Stimulated activated CD8-positive, alpha-beta memory T cell treated with anti-CD3 and anti-CD28 coated beads, Interleukin-12 subunit alpha, Interleukin-12 subunit beta, amount 100 ng/mL, for 24 hours (primary cell): ENCODE measurements around the gene CD68.

Experiments used
- DNase-seq: peaks from one replicate; pipeline ENCODE4 v3.0.0-alpha.2; 2020; ENCODE audit errors: extremely low read depth

CD68 gene, protein sequence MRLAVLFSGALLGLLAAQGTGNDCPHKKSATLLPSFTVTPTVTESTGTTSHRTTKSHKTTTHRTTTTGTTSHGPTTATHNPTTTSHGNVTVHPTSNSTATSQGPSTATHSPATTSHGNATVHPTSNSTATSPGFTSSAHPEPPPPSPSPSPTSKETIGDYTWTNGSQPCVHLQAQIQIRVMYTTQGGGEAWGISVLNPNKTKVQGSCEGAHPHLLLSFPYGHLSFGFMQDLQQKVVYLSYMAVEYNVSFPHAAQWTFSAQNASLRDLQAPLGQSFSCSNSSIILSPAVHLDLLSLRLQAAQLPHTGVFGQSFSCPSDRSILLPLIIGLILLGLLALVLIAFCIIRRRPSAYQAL

GRCh38 chr17:7579001-7579833 lies at the start of gene CD68:
Gene CD68, plus strand, starts transcription at chr17:7579638. Its CDS starts 40 bp downstream, at chr17:7579678.
- DNase-seq = no peak

DNA sequence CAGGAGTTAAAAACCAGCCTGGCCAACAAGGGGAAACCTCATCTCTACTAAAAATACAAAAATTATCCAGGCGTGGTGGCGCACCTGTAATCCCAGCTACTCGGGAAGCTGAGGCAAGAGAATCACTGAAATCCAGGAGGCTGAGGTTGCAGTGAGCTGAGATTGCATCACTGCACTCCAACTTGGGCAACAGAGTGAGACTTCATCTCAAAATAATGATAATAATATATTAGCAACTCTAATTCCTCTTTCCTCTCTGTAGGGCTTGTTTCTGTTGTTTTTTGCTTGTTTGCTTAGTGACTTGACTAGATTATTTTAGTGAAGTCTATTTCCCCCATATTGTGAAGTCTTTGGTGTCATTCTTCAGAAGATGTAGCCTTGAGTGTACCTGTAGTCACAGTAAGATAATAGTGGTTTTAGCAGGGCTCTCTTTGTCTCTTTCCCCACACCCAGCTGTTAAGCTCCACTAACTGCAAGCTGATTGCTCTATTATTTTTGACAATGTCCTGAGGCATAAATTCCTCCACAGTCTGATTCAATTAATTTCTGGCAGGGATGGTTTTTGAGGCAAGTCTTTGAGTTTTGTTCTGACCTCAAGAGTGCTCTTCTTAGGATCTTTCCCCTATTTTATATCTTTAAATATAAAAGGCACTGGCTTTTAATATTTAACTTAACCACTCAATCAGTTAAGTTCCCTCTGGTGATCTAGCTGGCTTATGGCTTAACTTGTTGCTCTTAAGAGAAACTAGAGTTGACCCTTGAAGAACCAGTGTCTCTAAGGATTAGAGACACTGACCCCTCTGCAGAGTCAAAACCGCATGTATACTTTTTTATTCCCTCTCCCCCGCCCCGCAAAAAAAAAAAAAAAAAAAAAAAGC lies 49.2 kb upstream of the CD68 start:
- DNase-seq = no peak

- no peak for DNase-seq
These were observed 41.4 kb upstream of the CD68 start for GRCh38 chr17:7538050-7538449.

- no peak for DNase-seq
These were observed 40.4 kb upstream of the CD68 start for GRCh38 chr17:7538891-7539545.

DNA sequence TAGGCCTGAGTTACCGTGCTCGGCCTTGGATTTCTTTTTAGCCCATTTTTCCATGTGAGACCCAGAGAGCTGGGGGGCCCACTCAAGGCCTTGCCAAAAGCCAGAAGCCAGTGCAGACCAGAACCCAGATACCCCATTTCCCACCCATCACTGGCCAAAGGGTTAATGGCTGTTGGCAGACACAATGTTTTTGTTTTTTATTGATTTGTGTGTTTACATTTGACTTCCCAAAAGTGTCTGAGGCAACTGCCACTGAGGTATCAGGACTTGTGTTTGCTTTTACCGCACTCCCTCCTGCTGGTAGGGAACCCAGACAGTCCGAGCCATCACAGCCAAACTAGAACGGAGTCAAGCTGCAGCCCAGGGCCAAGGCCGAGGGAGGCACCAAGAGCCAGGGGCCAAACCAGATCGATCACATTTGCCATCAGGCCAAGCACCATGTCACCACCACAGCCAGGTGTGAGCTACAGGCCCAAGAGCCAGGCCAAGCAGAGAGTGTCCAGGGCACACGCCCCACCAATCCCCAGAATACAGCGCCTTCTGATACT lies 38.3 kb upstream of the CD68 start:
- no peak for DNase-seq

DNA sequence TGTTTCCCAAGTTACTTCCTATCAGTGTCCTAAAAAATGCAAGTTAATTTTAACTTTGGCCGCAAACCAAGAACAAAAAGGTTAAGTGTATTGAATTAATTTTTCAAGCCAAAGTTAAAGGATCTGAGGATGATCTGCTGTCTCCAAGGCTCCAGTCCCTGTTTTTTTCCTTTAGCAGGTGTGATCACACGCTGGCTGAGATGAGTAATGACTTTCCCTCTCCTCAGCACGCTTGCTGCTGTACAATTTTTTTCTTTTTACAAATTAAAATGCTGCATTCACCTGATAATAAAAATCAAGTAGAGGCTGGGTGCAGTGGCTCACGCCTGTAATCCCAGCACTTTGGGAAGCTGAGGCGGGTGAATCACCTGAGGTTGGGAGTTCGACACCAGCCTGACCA lies 34.5 kb upstream of the CD68 start:
- DNase-seq = no peak

DNA sequence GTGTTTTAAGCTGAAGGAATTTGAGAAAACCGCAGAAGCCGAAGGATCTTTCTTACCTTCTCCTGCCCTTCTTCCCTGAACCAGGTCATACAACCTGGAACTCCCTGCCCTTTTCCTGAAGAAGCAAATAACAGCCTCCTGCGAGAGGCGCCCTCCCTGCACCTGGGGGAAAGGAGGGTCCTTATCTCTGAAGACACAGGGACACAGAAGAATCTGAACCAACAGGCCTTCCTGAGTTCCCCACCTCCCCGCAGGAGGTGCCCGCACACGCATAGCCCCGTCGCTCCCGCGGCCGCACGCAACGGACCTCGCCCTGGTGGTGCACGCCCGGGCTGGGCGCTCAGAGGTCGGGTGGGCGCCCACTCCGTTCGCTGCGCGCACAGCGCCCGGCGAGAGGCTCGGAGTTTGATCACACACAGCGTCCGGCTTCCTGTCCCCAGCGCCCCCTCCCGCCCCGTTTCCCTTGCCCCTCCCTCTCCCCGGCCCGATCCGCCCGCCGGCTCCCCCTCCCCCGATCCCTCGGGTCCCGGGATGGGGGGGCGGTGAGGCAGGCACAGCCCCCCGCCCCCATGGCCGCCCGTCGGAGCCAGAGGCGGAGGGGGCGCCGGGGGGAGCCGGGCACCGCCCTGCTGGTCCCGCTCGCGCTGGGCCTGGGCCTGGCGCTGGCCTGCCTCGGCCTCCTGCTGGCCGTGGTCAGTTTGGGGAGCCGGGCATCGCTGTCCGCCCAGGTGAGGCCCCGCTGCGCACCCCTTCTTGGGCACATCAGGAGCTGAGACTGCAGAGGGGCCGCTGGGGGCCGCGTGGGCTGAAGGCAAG lies 30.6 kb upstream of the CD68 start, which contains the start of gene TNFSF12:
TNFSF12 (plus strand) TSS at position 474 of the 816 bp plus-strand sequence; CDS start at position 570, 96 bp downstream.
- DNase-seq = no peak

GRCh38 chr17:7549401-7550055 lies 29.9 kb upstream of the CD68 start:
- DNase-seq = no peak

DNA sequence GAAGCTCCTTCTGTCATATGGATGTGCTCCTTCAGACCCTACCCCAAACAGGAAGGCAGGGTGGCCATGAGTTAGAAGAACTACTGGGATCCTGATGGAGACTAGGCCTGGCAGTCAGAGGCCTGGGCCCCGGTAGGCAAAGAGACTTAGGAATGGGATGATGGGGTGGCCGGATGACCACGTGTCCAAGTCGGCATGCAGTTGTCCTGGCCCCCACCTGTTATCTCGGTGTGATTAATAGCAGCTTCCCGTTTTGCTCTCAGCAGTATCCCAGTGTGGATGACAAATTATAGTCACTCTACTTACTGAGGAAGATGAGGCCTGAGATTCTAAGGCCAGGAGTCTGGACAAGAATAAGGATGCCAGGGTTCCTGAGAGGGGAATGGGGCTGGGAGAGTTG lies 29.1 kb upstream of the CD68 start:
- no peak for DNase-seq

GRCh38 chr17:7551396-7551795 lies 28.0 kb upstream of the CD68 start:
- DNase-seq = no peak

DNA sequence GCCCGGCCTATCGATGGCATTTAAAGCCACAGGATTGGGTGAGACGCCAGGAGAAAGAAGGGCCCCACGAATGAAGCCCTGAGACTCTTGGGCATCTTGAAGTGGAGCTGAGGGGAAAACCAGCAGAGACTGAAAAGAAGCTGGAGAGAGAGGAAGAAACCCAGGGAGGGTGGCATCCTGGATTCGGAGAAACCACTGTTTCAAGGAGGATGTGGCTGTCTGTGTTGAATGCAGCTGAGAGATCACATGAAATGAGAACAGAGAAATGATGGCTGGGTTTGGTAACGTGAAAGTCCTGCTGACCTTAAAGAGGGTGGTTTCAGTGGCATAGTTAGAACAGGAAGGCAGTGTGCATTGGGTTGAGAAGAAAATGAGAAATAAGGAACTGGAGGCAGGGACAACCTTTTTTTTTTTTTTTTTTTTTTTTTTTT lies 26.8 kb upstream of the CD68 start:
- no peak for DNase-seq

GRCh38 chr17:7553356-7553755 lies 26.1 kb upstream of the CD68 start:
- DNase-seq = no peak

DNA sequence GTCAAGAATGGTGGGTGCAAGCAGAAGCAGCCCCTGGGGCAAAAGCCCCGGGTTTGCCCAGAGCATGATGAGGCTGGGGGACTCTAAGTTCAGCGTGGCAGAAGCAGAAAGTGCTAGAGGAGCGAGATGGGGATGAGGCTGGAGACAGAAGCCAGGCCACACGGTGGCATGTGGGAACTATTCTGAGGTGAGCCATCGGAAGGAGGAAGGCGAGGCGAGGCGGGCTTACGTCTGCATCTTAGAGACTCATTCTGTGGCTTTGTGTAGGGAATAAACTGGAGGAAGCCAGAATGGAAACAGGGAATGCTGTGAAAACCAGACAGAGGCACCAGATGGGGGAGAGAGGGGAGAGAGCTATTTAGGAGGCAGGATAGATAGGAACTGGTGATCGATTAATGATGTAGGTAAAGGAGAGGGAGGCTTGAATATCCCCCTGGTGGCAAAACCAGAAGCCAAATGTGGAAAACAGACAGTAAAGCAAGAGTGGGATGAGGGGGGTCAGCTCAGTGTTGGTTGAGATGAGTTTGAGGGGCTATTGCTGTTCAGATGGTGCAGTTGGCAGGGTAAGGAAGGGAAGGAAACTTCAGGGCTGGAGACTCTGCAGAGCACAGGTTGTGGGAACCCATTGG lies 24.0 kb upstream of the CD68 start:
- DNase-seq = no peak

GRCh38 chr17:7556627-7557026 lies 22.8 kb upstream of the CD68 start:
- no peak for DNase-seq

GRCh38 chr17:7557147-7557764 lies 22.2 kb upstream of the CD68 start:
- no peak for DNase-seq

GRCh38 chr17:7557775-7558543 lies 21.5 kb upstream of the CD68 start:
- no peak for DNase-seq

GRCh38 chr17:7558544-7559319 lies 20.7 kb upstream of the CD68 start, which contains the start of gene TNFSF13:
Gene TNFSF13, plus strand, starts transcription at chr17:7558750. Its CDS starts 290 bp downstream, at chr17:7559040.
- DNase-seq = no peak
